H9 (cell line): ENCODE results near the gene OBSL1. TPM values are rescaled to one million over a fixed set of nuclear protein-coding genes. Genes with fewer than 3 reads are reported as not detected.
A peak's percentile ranks its signal among the peaks of the same experiment; 100 is the strongest.

Experiments used
- DNase-seq: peaks from one replicate; pipeline ENCODE4 v3.0.0-alpha.2; 2017
- H2AFZ ChIP-seq: one replicate; pipeline ENCODE4 v1.6.1; 2013; ENCODE audit warnings: mild to moderate bottlenecking, low read length, control low read depth, moderate library complexity
- H2AK5ac ChIP-seq: 2 replicates; pipeline ENCODE4 v1.6.1; 2013; ENCODE audit warnings: low read length, control low read depth, mixed read lengths; ENCODE audit not compliant: insufficient read length
- H2BK120ac ChIP-seq: one replicate; pipeline ENCODE4 v1.6.1; 2013; ENCODE audit warnings: low read depth, mild to moderate bottlenecking, low read length, control low read depth, inconsistent platforms; ENCODE audit not compliant: poor library complexity, severe bottlenecking
- H2BK12ac ChIP-seq: 2 replicates; pipeline ENCODE4 v1.6.1; 2013; ENCODE audit warnings: low read length, control low read depth, mixed read lengths, low read depth; ENCODE audit not compliant: insufficient read length
- H2BK15ac ChIP-seq: 2 replicates; pipeline ENCODE4 v1.6.1; 2013; ENCODE audit warnings: low read depth, low read length, control low read depth
- H2BK20ac ChIP-seq: one replicate; pipeline ENCODE4 v1.6.1; 2013; ENCODE audit warnings: low read depth, mild to moderate bottlenecking, low read length, control low read depth, inconsistent platforms; ENCODE audit not compliant: poor library complexity, severe bottlenecking
- H2BK5ac ChIP-seq: 2 replicates; pipeline ENCODE4 v1.6.1; 2013; ENCODE audit warnings: low read length, control low read depth, mixed read lengths; ENCODE audit not compliant: insufficient read length
- H3K14ac ChIP-seq: 2 replicates; pipeline ENCODE4 v1.6.1; 2013; ENCODE audit warnings: low read length, control low read depth; ENCODE audit not compliant: insufficient read depth
- H3K18ac ChIP-seq: 2 replicates; pipeline ENCODE4 v1.6.1; 2013; ENCODE audit warnings: low read depth, mild to moderate bottlenecking, mixed read lengths, low read length, control low read depth; ENCODE audit not compliant: insufficient read length
- H3K23ac ChIP-seq: 2 replicates; pipeline ENCODE4 v1.6.1; 2013; ENCODE audit warnings: low read length, control low read depth, mixed read lengths, low read depth; ENCODE audit not compliant: insufficient read length
- H3K23me2 ChIP-seq: 2 replicates; pipeline ENCODE4 v1.6.1; 2013; ENCODE audit warnings: low read depth, mild to moderate bottlenecking, mixed read lengths, low read length, control low read depth; ENCODE audit not compliant: insufficient read length, poor library complexity, severe bottlenecking
- H3K27ac ChIP-seq: 2 replicates; pipeline ENCODE4 v1.5.1; 2013; ENCODE audit warnings: low read length, control low read depth, mixed read lengths, low read depth; ENCODE audit not compliant: insufficient read length
- H3K27me3 ChIP-seq: 2 replicates; pipeline ENCODE4 v1.6.1; 2013; ENCODE audit warnings: low read length, control low read depth, inconsistent platforms; ENCODE audit not compliant: insufficient read depth
- H3K4ac ChIP-seq: 2 replicates; pipeline ENCODE4 v1.6.1; 2013; ENCODE audit warnings: low read depth, mild to moderate bottlenecking, control low read depth, inconsistent platforms, low read length, moderate library complexity
- H3K4me1 ChIP-seq: 2 replicates; pipeline ENCODE4 v1.6.1; 2013; ENCODE audit warnings: low read length, control low read depth, inconsistent platforms; ENCODE audit not compliant: insufficient read depth
- H3K4me2 ChIP-seq: 2 replicates; pipeline ENCODE4 v1.6.1; 2013; ENCODE audit warnings: low read length, control low read depth, mixed read lengths; ENCODE audit not compliant: insufficient read length, insufficient read depth
- H3K56ac ChIP-seq: 2 replicates; pipeline ENCODE4 v1.6.1; 2013; ENCODE audit warnings: low read depth, mild to moderate bottlenecking, mixed read lengths, low read length, control low read depth; ENCODE audit not compliant: insufficient read length
- H3K79me1 ChIP-seq: 2 replicates; pipeline ENCODE4 v1.6.1; 2013; ENCODE audit warnings: low read depth, mild to moderate bottlenecking, moderate library complexity, low read length, control low read depth, inconsistent platforms; ENCODE audit not compliant: insufficient read depth, poor library complexity, severe bottlenecking
- H3K79me2 ChIP-seq: 2 replicates; pipeline ENCODE4 v1.6.1; 2013; ENCODE audit warnings: low read length, control low read depth, inconsistent platforms; ENCODE audit not compliant: insufficient read depth
- H3K9ac ChIP-seq: 2 replicates; pipeline ENCODE4 v1.6.1; 2013; ENCODE audit warnings: low read length, control low read depth, mixed read lengths; ENCODE audit not compliant: insufficient read length; ENCODE audit errors: extremely low read depth
- H3K9me3 ChIP-seq: one replicate; pipeline ENCODE4 v1.6.1; 2013; ENCODE audit warnings: low read depth, low read length, inconsistent platforms; ENCODE audit not compliant: control insufficient read depth
- H3T11ph ChIP-seq: one replicate; pipeline ENCODE4 v1.6.1; 2013; ENCODE audit warnings: mild to moderate bottlenecking, low read length, control low read depth, inconsistent platforms
- H4K20me1 ChIP-seq: one replicate; pipeline ENCODE4 v1.6.1; 2013; ENCODE audit not compliant: control insufficient read depth, insufficient read length, insufficient read depth
- H4K5ac ChIP-seq: 2 replicates; pipeline ENCODE4 v1.6.1; 2013; ENCODE audit warnings: low read depth, mild to moderate bottlenecking, mixed read lengths, low read length, control low read depth; ENCODE audit not compliant: insufficient read length
- H4K8ac ChIP-seq: replicated peaks from 2 replicates; pipeline ENCODE4 v1.6.1; 2013; ENCODE audit warnings: low read length, control low read depth, mixed read lengths, low read depth; ENCODE audit not compliant: insufficient read length
- H4K91ac ChIP-seq: 2 replicates; pipeline ENCODE4 v1.6.1; 2013; ENCODE audit warnings: low read depth, mild to moderate bottlenecking, moderate library complexity, mixed read lengths, low read length, control low read depth; ENCODE audit not compliant: insufficient read length
- H3K27ac Mint-ChIP-seq, 3 experiments: 2 replicates in 2 of 3; 3 replicates in 1 of 3; pipeline ENCODE4 v1.8.0; 2020 to 2021; ENCODE audit warnings: mixed read lengths in 3 of 3, mild to moderate bottlenecking in 1 of 3, moderate library complexity in 1 of 3
- H3K27me3 Mint-ChIP-seq: 2 replicates; pipeline ENCODE4 v1.8.0; 2021; ENCODE audit warnings: low read depth, mild to moderate bottlenecking, moderate library complexity, mixed read lengths
- H3K36me3 Mint-ChIP-seq, 3 experiments: 2 replicates in 2 of 3; 3 replicates in 1 of 3; pipeline ENCODE4 v1.8.0; 2020 to 2021; ENCODE audit warnings: low read depth in 3 of 3, mixed read lengths in 3 of 3; ENCODE audit not compliant: insufficient read depth in 1 of 3
- H3K4me1 Mint-ChIP-seq, 2 experiments: 2 replicates each; pipeline ENCODE4 v1.8.0; 2020; ENCODE audit warnings: mixed read lengths in 2 of 2
- H3K4me3 Mint-ChIP-seq, 2 experiments: 2 replicates in 1 of 2; 3 replicates in 1 of 2; pipeline ENCODE4 v1.8.0; 2020 to 2021; ENCODE audit warnings: mild to moderate bottlenecking in 2 of 2, mixed read lengths in 2 of 2, moderate library complexity in 1 of 2
- H3K9me3 Mint-ChIP-seq, 2 experiments: 2 replicates in 1 of 2; 3 replicates in 1 of 2; pipeline ENCODE4 v1.8.0; 2020; ENCODE audit warnings: mild to moderate bottlenecking in 2 of 2, mixed read lengths in 2 of 2, moderate library complexity in 1 of 2
- WGBS: extraction: QIAGEN DNeasy Blood & Tissue Kit; methylation state at CpG from one replicate; pipeline ENCODE4 v1.1.7; 2013; ENCODE audit warnings: missing lambda C conversion rate, low lambda C conversion rate, mixed read lengths; ENCODE audit not compliant: insufficient read length; ENCODE audit errors: extremely low coverage; 5-methylcytosine and 5-hydroxymethylcytosine counted together
- total RNA-seq: library from RNA; stranded (reverse); gene quantifications from 2 replicates; pipeline ENCODE4 v1.2.1, GENCODE V29; 2021
- TF ChIP-seq, protein P1 (sequence below): fragments of 200-600 bp; sonication (generic); conservative IDR thresholded peaks from 3 replicates; pipeline ENCODE4 v1.8.0; 2021; ENCODE audit warnings: antibody characterized with exemption, mild to moderate bottlenecking

The OBSL1 gene
- total RNA-seq, 1 experiment from 2014 or later = 140 TPM

DNA sequence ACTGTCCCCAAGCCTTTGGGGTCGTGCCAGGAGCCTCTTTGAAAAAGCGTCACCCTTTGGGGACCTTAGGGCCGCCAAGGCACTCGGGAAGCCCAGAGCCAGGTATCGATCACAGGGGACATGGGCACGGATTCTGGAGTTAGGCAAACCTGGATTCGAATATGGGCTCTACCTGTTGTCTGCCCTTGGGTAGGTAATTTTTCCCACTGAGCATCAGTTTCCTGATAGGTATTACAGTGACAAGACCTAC is 18.2 kb downstream of the OBSL1 start:
- peaks cover 4% of the 10 kb centered on the region; the same call in 1 of the 2 replicates for H3K27me3 ChIP-seq
- Mint-ChIP-seq H3K9me3 (no peaks in the 10 kb centered on the region), H3K27me3 (peaks cover 40% of the 10 kb centered on the region), H3K36me3 (peaks cover 5 to 41% (median 30%) of the 10 kb centered on the region in 3 experiments), H3K4me1 (peaks cover 10 to 18% of the 10 kb centered on the region in 2 experiments), H3K27ac (no peak overlapping the region), H3K4me3 (peak overlapping the region; percentile 74 to 81; a peak in 4 of 5 replicates)
- no peak overlapping the region for H4K8ac ChIP-seq
- no peak overlapping the region for H2AFZ ChIP-seq
- H3K4ac ChIP-seq = no peak overlapping the region
- H3K14ac ChIP-seq = no peak overlapping the region; the same call in 1 of the 2 replicates
- TF ChIP-seq, protein P1, sequence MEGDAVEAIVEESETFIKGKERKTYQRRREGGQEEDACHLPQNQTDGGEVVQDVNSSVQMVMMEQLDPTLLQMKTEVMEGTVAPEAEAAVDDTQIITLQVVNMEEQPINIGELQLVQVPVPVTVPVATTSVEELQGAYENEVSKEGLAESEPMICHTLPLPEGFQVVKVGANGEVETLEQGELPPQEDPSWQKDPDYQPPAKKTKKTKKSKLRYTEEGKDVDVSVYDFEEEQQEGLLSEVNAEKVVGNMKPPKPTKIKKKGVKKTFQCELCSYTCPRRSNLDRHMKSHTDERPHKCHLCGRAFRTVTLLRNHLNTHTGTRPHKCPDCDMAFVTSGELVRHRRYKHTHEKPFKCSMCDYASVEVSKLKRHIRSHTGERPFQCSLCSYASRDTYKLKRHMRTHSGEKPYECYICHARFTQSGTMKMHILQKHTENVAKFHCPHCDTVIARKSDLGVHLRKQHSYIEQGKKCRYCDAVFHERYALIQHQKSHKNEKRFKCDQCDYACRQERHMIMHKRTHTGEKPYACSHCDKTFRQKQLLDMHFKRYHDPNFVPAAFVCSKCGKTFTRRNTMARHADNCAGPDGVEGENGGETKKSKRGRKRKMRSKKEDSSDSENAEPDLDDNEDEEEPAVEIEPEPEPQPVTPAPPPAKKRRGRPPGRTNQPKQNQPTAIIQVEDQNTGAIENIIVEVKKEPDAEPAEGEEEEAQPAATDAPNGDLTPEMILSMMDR = no peak
- no peaks in the 10 kb centered on the region for H3K9me3 ChIP-seq
- H2BK5ac ChIP-seq = no peak overlapping the region
- no peak overlapping the region for H3K27ac ChIP-seq
- H4K5ac ChIP-seq = no peak overlapping the region
- H3K79me1 ChIP-seq = no peaks in the 10 kb centered on the region
- H3K23me2 ChIP-seq = peaks cover 11% of the 10 kb centered on the region
- H3K4me1 ChIP-seq = peaks cover 3% of the 10 kb centered on the region; the same call in 1 of the 2 replicates
- no peak overlapping the region for H4K91ac ChIP-seq
- no peak overlapping the region for H3K18ac ChIP-seq
- H3K79me2 ChIP-seq = no peaks in the 10 kb centered on the region
- no peak for DNase-seq
- no peak overlapping the region for H2BK12ac ChIP-seq
- no peak overlapping the region for H2BK120ac ChIP-seq
- H3K4me2 ChIP-seq = peak overlapping the region; percentile 83
- H3K56ac ChIP-seq = no peak overlapping the region
- no peak overlapping the region for H2AK5ac ChIP-seq
- no peak overlapping the region for H3T11ph ChIP-seq
- H2BK20ac ChIP-seq = no peak overlapping the region
- H3K23ac ChIP-seq = no peak overlapping the region
- no CpG with 5 or more reads among the region's 7 CpGs for WGBS
- no peak overlapping the region for H3K9ac ChIP-seq
- H4K20me1 ChIP-seq = no peaks in the 10 kb centered on the region
- H2BK15ac ChIP-seq = no peak overlapping the region
